Choroid plexus epithelial cell (primary cell): ENCODE data around the gene KCNQ5.

ENCODE experiments used
- DNase-seq: peaks from one replicate; pipeline ENCODE4 v3.0.0-alpha.2; 2010; ENCODE audit warnings: low read depth
- H3K4me3 ChIP-seq: 2 replicates; pipeline ENCODE4 v1.5.1; 2011; ENCODE audit warnings: low read depth, mild to moderate bottlenecking, control low read depth, low read length, moderate library complexity
- CTCF ChIP-seq: conservative IDR thresholded peaks from 2 replicates; pipeline ENCODE4 v1.5.1; 2011; ENCODE audit warnings: low read depth, mild to moderate bottlenecking, control low read depth, inconsistent platforms, low read length, moderate library complexity

KCNQ5 gene

GRCh38 chr6:72857791-72858585, 236.1 kb downstream of the KCNQ5 start:
- DNase-seq: peak; percentile 36
- H3K4me3 ChIP-seq: no peak overlapping the region
- TF ChIP-seq CTCF: no peak

- H3K4me3 ChIP-seq: no peak overlapping the region
- no peak for TF ChIP-seq CTCF
- DNase-seq: no peak
Measured at GRCh38 chr6:72861059-72861458, 239.2 kb downstream of the KCNQ5 start.

- no peak for TF ChIP-seq CTCF
- DNase-seq: peak; percentile 6
- no peak overlapping the region for H3K4me3 ChIP-seq
Measured at GRCh38 chr6:72861935-72862432, 240.1 kb downstream of the KCNQ5 start.

- DNase-seq: no peak
- no peak for TF ChIP-seq CTCF
- H3K4me3 ChIP-seq: no peak overlapping the region
Measured at GRCh38 chr6:72863131-72863530, 241.3 kb downstream of the KCNQ5 start.

GRCh38 chr6:72864236-72864635, 242.4 kb downstream of the KCNQ5 start:
- no peak for DNase-seq
- H3K4me3 ChIP-seq: no peak overlapping the region
- TF ChIP-seq CTCF: no peak

GRCh38 chr6:72864799-72865198, 242.9 kb downstream of the KCNQ5 start:
- DNase-seq: no peak
- no peak for TF ChIP-seq CTCF
- no peak overlapping the region for H3K4me3 ChIP-seq

GRCh38 chr6:72865467-72865866, 243.6 kb downstream of the KCNQ5 start:
- H3K4me3 ChIP-seq: no peak overlapping the region
- DNase-seq: peak; percentile 6
- TF ChIP-seq CTCF: no peak
